ENCODE results near the gene PRR12. TPM values are rescaled to one million over a fixed set of nuclear protein-coding genes. Genes with fewer than 3 reads are reported as not detected.

The PRR12 gene
- total RNA-seq = 2.2 and 2.9 TPM in 2 replicates

GRCh38 chr19:49590971-49591730 is at the start of gene PRR12:
Gene PRR12, plus strand, starts transcription at chr19:49591182. Its CDS starts 473 bp downstream, at chr19:49591655.
- Histone ChIP-seq H3K36me3 (ENCODE audit: insufficient read depth, low read length) (peaks cover 18% of the 10 kb centered on the region), H3K4me3 (ENCODE audit: insufficient read depth, low read length) (peak within 1 kb of the TSS; percentile 87), H3K9me3 (ENCODE audit: low read depth, low read length) (no peaks in the 10 kb centered on the region), H4K20me1 (ENCODE audit: insufficient read depth, low read length) (peaks cover 21% of the 10 kb centered on the region), H3K79me2 (ENCODE audit: insufficient read depth, low read length) (peaks cover 31% of the 10 kb centered on the region), H3K4me2 (ENCODE audit: insufficient read depth, low read length) (peak within 1 kb of the TSS; percentile 99), H3K27me3 (ENCODE audit: insufficient read depth, low read length) (no peaks in the 10 kb centered on the region), H3K4me1 (ENCODE audit: insufficient read depth, low read length) (peaks cover 22% of the 10 kb centered on the region), H2AFZ (ENCODE audit: low read length) (peak within 1 kb of the TSS; percentile 94), H3K27ac (ENCODE audit: low read depth, low read length) (peak within 1 kb of the TSS; percentile 70)
- TF ChIP-seq CTCF (IDR thresholded peaks at IDR 0.05; ENCODE audit: extremely low read depth, low read depth, low read length) = no peak
- peak; percentile 98 for DNase-seq (ENCODE audit: insufficient read length, low spot score, missing footprints)

GRCh38 chr19:49541914-49542313 is 49.1 kb upstream of the PRR12 start:
- Histone ChIP-seq H3K27ac (ENCODE audit: low read depth, low read length) (no peak overlapping the region), H3K4me1 (ENCODE audit: insufficient read depth, low read length) (no peaks in the 10 kb centered on the region), H3K27me3 (ENCODE audit: insufficient read depth, low read length) (no peaks in the 10 kb centered on the region), H3K4me2 (ENCODE audit: insufficient read depth, low read length) (no peak overlapping the region), H3K4me3 (ENCODE audit: insufficient read depth, low read length) (no peak overlapping the region), H2AFZ (ENCODE audit: low read length) (no peak overlapping the region), H3K36me3 (ENCODE audit: insufficient read depth, low read length) (peaks cover 61% of the 10 kb centered on the region), H4K20me1 (ENCODE audit: insufficient read depth, low read length) (peaks cover 5% of the 10 kb centered on the region), H3K9me3 (ENCODE audit: low read depth, low read length) (no peaks in the 10 kb centered on the region), H3K79me2 (ENCODE audit: insufficient read depth, low read length) (peaks cover 1% of the 10 kb centered on the region)
- no peak for TF ChIP-seq CTCF (IDR thresholded peaks at IDR 0.05; ENCODE audit: extremely low read depth, low read depth, low read length)
- DNase-seq (ENCODE audit: insufficient read length, low spot score, missing footprints) = no peak

GRCh38 chr19:49542446-49542845 is 48.5 kb upstream of the PRR12 start:
- Histone ChIP-seq H3K4me2 (ENCODE audit: insufficient read depth, low read length) (no peak overlapping the region), H4K20me1 (ENCODE audit: insufficient read depth, low read length) (peaks cover 5% of the 10 kb centered on the region), H3K27ac (ENCODE audit: low read depth, low read length) (no peak overlapping the region), H3K4me3 (ENCODE audit: insufficient read depth, low read length) (no peak overlapping the region), H3K9me3 (ENCODE audit: low read depth, low read length) (no peaks in the 10 kb centered on the region), H3K27me3 (ENCODE audit: insufficient read depth, low read length) (no peaks in the 10 kb centered on the region), H2AFZ (ENCODE audit: low read length) (no peak overlapping the region), H3K4me1 (ENCODE audit: insufficient read depth, low read length) (no peaks in the 10 kb centered on the region), H3K79me2 (ENCODE audit: insufficient read depth, low read length) (no peaks in the 10 kb centered on the region), H3K36me3 (ENCODE audit: insufficient read depth, low read length) (peaks cover 59% of the 10 kb centered on the region)
- DNase-seq (ENCODE audit: insufficient read length, low spot score, missing footprints) = peak; percentile 81
- TF ChIP-seq CTCF (IDR thresholded peaks at IDR 0.05; ENCODE audit: extremely low read depth, low read depth, low read length) = no peak

- Histone ChIP-seq H3K27me3 (ENCODE audit: insufficient read depth, low read length) (no peaks in the 10 kb centered on the region), H3K27ac (ENCODE audit: low read depth, low read length) (no peak overlapping the region), H2AFZ (ENCODE audit: low read length) (no peak overlapping the region), H3K36me3 (ENCODE audit: insufficient read depth, low read length) (peaks cover 55% of the 10 kb centered on the region), H3K4me3 (ENCODE audit: insufficient read depth, low read length) (no peak overlapping the region), H4K20me1 (ENCODE audit: insufficient read depth, low read length) (peaks cover 5% of the 10 kb centered on the region), H3K4me1 (ENCODE audit: insufficient read depth, low read length) (no peaks in the 10 kb centered on the region), H3K79me2 (ENCODE audit: insufficient read depth, low read length) (no peaks in the 10 kb centered on the region), H3K9me3 (ENCODE audit: low read depth, low read length) (no peaks in the 10 kb centered on the region), H3K4me2 (ENCODE audit: insufficient read depth, low read length) (no peak overlapping the region)
- TF ChIP-seq CTCF (IDR thresholded peaks at IDR 0.05; ENCODE audit: extremely low read depth, low read depth, low read length) = no peak
- DNase-seq (ENCODE audit: insufficient read length, low spot score, missing footprints) = peak; percentile 41
These were observed 48.0 kb upstream of the PRR12 start for GRCh38 chr19:49543032-49543431.

Measured in osteoblast (primary cell).